GM15510 (cell line): Measurements from ENCODE around the gene PLCB1.

Source experiments
- POLR2A ChIP-seq: IDR thresholded peaks from 3 replicates; pipeline ENCODE4 v1.6.1; 2011; ENCODE audit warnings: borderline replicate concordance; ENCODE audit not compliant: insufficient read length; ENCODE audit errors: extremely low read depth

PLCB1 gene

GRCh38 chr20:8406391-8406790 is 274.3 kb downstream of the PLCB1 start:
- no peak for TF ChIP-seq POLR2A

DNA sequence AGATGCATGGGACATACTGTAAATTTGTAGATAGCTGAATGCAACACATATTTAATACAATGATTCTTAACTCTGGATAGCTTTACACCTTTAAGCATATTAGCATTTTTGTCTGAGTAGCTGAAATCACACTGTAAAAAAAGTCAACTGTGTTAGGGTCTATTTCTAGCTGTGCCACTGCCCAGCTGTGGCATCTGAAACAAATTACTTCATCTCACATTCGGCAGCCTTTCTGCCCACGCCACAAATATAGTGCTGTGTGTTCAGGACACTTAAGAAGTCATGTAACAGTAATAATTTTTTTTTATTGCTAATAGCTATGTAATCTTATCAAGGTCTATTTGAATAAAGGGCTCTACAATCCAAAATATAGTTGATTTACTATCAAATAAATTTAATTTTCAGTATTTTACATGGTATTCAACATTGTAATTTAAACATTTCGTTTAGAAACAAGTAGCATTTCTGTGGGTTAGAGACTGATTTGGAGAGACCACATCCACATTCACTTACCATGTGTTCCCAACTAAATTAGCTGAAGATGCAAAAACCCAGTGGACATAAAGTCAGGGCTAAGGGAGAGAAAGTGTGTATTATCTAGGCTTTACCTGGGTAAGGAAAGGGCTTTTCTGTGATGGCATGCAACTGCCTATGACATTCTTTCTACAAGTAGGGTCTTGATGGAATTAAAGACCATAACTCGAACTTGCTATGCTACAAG is 276.7 kb downstream of the PLCB1 start:
- no peak for TF ChIP-seq POLR2A

GRCh38 chr20:8413691-8414090 is 281.6 kb downstream of the PLCB1 start:
- TF ChIP-seq POLR2A: no peak

- TF ChIP-seq POLR2A: no peak
Observed at GRCh38 chr20:8414586-8415274, 282.7 kb downstream of the PLCB1 start.

DNA sequence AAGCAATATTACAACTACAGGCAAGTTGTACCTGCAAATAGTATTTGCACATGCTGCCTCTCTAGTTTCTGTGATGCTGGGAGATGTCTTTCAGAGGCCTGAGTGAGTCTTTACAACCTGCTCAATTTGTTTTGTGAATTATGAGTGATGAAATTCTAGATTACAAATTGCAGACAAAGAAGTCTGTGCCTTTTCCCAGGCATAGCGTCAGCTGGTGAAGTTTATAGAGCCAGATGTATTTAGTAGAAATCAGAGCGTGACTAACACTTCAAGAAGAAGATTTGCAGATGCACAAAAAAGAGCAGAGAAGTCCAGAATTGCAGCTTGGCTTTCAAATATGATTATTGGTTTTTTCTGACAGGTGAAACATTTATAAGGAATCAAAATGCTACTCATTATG is 289.9 kb downstream of the PLCB1 start:
- TF ChIP-seq POLR2A: no peak

GRCh38 chr20:8423482-8423881 is 291.4 kb downstream of the PLCB1 start:
- TF ChIP-seq POLR2A: no peak

GRCh38 chr20:8424010-8424409 is 291.9 kb downstream of the PLCB1 start:
- TF ChIP-seq POLR2A: no peak

DNA sequence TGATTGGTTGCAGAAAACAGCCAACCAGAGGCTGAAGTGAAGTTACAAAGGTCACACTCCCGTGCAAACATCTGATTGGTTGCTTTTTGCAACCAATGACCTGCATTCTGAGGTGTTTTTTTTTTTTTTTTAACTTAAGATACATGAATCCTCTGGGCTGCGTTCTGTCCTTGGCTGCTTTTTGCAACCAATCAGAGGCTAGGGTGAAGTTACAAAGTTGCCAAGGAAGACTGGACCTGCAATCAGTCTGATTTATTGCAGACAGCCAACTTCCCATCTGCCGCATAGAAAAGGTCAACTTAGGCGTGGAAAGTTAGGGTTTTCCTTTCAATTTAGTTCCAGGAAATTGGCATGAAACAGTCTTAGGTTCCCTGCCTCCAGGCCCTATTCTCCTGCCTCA is 292.9 kb downstream of the PLCB1 start:
- TF ChIP-seq POLR2A: no peak

- no peak for TF ChIP-seq POLR2A
Observed at GRCh38 chr20:8425802-8426201, 293.7 kb downstream of the PLCB1 start.

DNA sequence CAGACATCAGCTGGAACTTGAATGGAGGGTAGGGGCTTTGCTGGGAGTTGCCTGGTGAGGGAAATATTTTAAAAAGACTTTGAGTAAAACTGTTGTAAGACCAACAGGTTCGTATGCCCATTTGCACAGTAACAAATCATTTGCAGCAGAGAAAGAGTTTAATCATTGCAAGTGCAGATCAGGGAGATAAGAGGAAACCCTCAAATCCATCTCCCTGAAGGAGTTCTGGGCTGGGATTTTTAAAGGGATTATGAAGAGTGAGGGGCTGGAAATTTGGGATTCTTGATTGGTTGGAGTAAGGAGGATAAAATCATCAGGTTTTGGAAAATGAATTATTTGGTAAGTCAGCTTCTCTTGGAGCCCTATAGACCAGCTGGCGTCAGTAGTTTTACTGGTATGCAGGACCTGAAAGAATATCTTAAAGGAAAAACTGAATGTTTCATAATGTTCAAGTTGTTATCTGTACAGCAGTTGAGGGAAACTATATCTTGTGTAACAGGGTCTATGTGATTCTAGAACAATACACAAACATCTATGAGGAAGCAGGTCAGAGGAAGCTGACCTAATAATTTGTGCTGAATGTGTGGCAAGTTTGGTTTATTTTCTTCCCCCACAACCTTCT is 295.5 kb downstream of the PLCB1 start:
- no peak for TF ChIP-seq POLR2A

- TF ChIP-seq POLR2A: no peak
Observed at GRCh38 chr20:8428988-8429387, 296.9 kb downstream of the PLCB1 start.

- TF ChIP-seq POLR2A: no peak
Observed at GRCh38 chr20:8431538-8432434, 299.7 kb downstream of the PLCB1 start.

- no peak for TF ChIP-seq POLR2A
Observed at GRCh38 chr20:8432435-8433148, 300.5 kb downstream of the PLCB1 start.

- TF ChIP-seq POLR2A: no peak
Observed at GRCh38 chr20:8433291-8433690, 301.2 kb downstream of the PLCB1 start.
